ENCODE results near the gene PTPRJ. TPM values are rescaled to one million over a fixed set of nuclear protein-coding genes. Genes with fewer than 3 reads are reported as not detected.

The PTPRJ gene
- total RNA-seq, 1 donor from 2014 or later = 22.9 TPM

GRCh38 chr11:47938791-47939560 lies 41.4 kb upstream of the PTPRJ start:
- H3K4me2 ChIP-seq (ENCODE audit: low read length) = peak overlapping the region; percentile 20
- Mint-ChIP-seq H3K36me3 (ENCODE audit: low read depth, unreplicated experiment) (no peaks in the 10 kb centered on the region), H3K9me3 (ENCODE audit: unreplicated experiment) (no peaks in the 10 kb centered on the region), H3K27me3 (ENCODE audit: low read depth, unreplicated experiment) (peaks cover 4% of the 10 kb centered on the region), H3K4me3 (ENCODE audit: unreplicated experiment) (no peak overlapping the region), H3K4me1 (ENCODE audit: low read depth, unreplicated experiment) (peaks cover 7% of the 10 kb centered on the region), H3K27ac (ENCODE audit: unreplicated experiment) (no peak overlapping the region)
- H3K27me3 ChIP-seq (ENCODE audit: insufficient read depth, low read length) = no peaks in the 10 kb centered on the region
- no peaks in the 10 kb centered on the region for H3K79me2 ChIP-seq (ENCODE audit: insufficient read depth, low read length)
- no peaks in the 10 kb centered on the region for H3K36me3 ChIP-seq (ENCODE audit: insufficient read depth, low read length)
- H3K4me3 ChIP-seq (ENCODE audit: insufficient read depth, low read depth, low read length) = no peak overlapping the region
- no peak for TF ChIP-seq EZH2 (IDR thresholded peaks at IDR 0.05; ENCODE audit: insufficient read depth, low read length)
- TF ChIP-seq, protein P1, sequence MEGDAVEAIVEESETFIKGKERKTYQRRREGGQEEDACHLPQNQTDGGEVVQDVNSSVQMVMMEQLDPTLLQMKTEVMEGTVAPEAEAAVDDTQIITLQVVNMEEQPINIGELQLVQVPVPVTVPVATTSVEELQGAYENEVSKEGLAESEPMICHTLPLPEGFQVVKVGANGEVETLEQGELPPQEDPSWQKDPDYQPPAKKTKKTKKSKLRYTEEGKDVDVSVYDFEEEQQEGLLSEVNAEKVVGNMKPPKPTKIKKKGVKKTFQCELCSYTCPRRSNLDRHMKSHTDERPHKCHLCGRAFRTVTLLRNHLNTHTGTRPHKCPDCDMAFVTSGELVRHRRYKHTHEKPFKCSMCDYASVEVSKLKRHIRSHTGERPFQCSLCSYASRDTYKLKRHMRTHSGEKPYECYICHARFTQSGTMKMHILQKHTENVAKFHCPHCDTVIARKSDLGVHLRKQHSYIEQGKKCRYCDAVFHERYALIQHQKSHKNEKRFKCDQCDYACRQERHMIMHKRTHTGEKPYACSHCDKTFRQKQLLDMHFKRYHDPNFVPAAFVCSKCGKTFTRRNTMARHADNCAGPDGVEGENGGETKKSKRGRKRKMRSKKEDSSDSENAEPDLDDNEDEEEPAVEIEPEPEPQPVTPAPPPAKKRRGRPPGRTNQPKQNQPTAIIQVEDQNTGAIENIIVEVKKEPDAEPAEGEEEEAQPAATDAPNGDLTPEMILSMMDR (IDR thresholded peaks at IDR 0.05; ENCODE audit: insufficient read depth, low read depth, low read length) = no peak
- peaks cover 7% of the 10 kb centered on the region for H3K4me1 ChIP-seq (ENCODE audit: insufficient read depth, low read length)
- DNase-seq (ENCODE audit: low read depth) (no peak), FAIRE-seq (no peak)
- H2AFZ ChIP-seq (ENCODE audit: low read depth, low read length) = no peak overlapping the region
- H3K9me3 ChIP-seq (ENCODE audit: insufficient read depth, low read depth, low read length) = no peaks in the 10 kb centered on the region
- H4K20me1 ChIP-seq (ENCODE audit: insufficient read depth, low read length) = no peaks in the 10 kb centered on the region
- peak overlapping the region; percentile 37 for H3K9ac ChIP-seq (ENCODE audit: low read length)
- H3K27ac ChIP-seq (ENCODE audit: low read depth, low read length) = peak overlapping the region; percentile 59

- Histone ChIP-seq H4K20me1 (ENCODE audit: insufficient read depth, low read length) (no peaks in the 10 kb centered on the region), H3K4me1 (ENCODE audit: insufficient read depth, low read length) (peaks cover 18% of the 10 kb centered on the region), H3K4me3 (ENCODE audit: insufficient read depth, low read depth, low read length) (no peak overlapping the region), H3K79me2 (ENCODE audit: insufficient read depth, low read length) (no peaks in the 10 kb centered on the region), H3K9me3 (ENCODE audit: insufficient read depth, low read depth, low read length) (no peaks in the 10 kb centered on the region), H3K27ac (ENCODE audit: low read depth, low read length) (no peak overlapping the region), H3K36me3 (ENCODE audit: insufficient read depth, low read length) (no peaks in the 10 kb centered on the region), H3K27me3 (ENCODE audit: insufficient read depth, low read length) (no peaks in the 10 kb centered on the region), H3K9ac (ENCODE audit: low read length) (no peak overlapping the region), H3K4me2 (ENCODE audit: low read length) (no peak overlapping the region), H2AFZ (ENCODE audit: low read depth, low read length) (no peak overlapping the region)
- no peak overlapping the region for H3K4me3 Mint-ChIP-seq (ENCODE audit: unreplicated experiment)
- H3K27me3 Mint-ChIP-seq (ENCODE audit: low read depth, unreplicated experiment) = peaks cover 4% of the 10 kb centered on the region
- H3K4me1 Mint-ChIP-seq (ENCODE audit: low read depth, unreplicated experiment) = peaks cover 7% of the 10 kb centered on the region
- no peaks in the 10 kb centered on the region for H3K9me3 Mint-ChIP-seq (ENCODE audit: unreplicated experiment)
- DNase-seq (ENCODE audit: low read depth) = no peak
- no peak for FAIRE-seq
- no peak for TF ChIP-seq EZH2 (IDR thresholded peaks at IDR 0.05; ENCODE audit: insufficient read depth, low read length)
- TF ChIP-seq, protein P1 (IDR thresholded peaks at IDR 0.05; ENCODE audit: insufficient read depth, low read depth, low read length) = no peak
- no peak overlapping the region for H3K27ac Mint-ChIP-seq (ENCODE audit: unreplicated experiment)
- H3K36me3 Mint-ChIP-seq (ENCODE audit: low read depth, unreplicated experiment) = no peaks in the 10 kb centered on the region
Measured at GRCh38 chr11:47940904-47941649, 39.3 kb upstream of the PTPRJ start.

All from astrocyte (in vitro differentiated cells and primary cell).